Glutamatergic neuron (in vitro differentiated cells): ENCODE data around the gene FBLIM1. TPM values are rescaled to one million over a fixed set of nuclear protein-coding genes. Genes with fewer than 3 reads are reported as not detected.

ENCODE experiments used
- DNase-seq: peaks from one replicate; pipeline ENCODE4 v3.0.0; 2022
- H3K27ac Mint-ChIP-seq: one replicate; pipeline ENCODE4 v1.8.0; 2020; ENCODE audit warnings: mild to moderate bottlenecking, mixed read lengths, inconsistent platforms; ENCODE audit not compliant: unreplicated experiment
- H3K27me3 Mint-ChIP-seq: one replicate; pipeline ENCODE4 v1.8.0; 2020; ENCODE audit warnings: mild to moderate bottlenecking, moderate library complexity, mixed read lengths, inconsistent platforms; ENCODE audit not compliant: unreplicated experiment
- H3K36me3 Mint-ChIP-seq: one replicate; pipeline ENCODE4 v1.8.0; 2020; ENCODE audit warnings: mild to moderate bottlenecking, mixed read lengths, inconsistent platforms; ENCODE audit not compliant: unreplicated experiment
- H3K4me1 Mint-ChIP-seq: one replicate; pipeline ENCODE4 v1.8.0; 2020; ENCODE audit warnings: mild to moderate bottlenecking, low read depth, mixed read lengths, inconsistent platforms; ENCODE audit not compliant: unreplicated experiment
- H3K4me3 Mint-ChIP-seq: one replicate; pipeline ENCODE4 v1.8.0; 2020; ENCODE audit warnings: mild to moderate bottlenecking, mixed read lengths, inconsistent platforms; ENCODE audit not compliant: unreplicated experiment
- H3K9me3 Mint-ChIP-seq: one replicate; pipeline ENCODE4 v1.8.0; 2020; ENCODE audit warnings: mild to moderate bottlenecking, moderate library complexity, mixed read lengths, inconsistent platforms; ENCODE audit not compliant: unreplicated experiment
- total RNA-seq: library from RNA; stranded (reverse); fragmentation: NEBNext Ultra II Directional; extraction: Animal tissue kit (Norgen Biotek cat#: 25700); gene quantifications from one replicate; pipeline ENCODE4 v1.2.1, GENCODE V29; 2021; ENCODE audit not compliant: unreplicated experiment
- TF ChIP-seq, protein P1 (sequence below): fragments of 200-600 bp; sonication (generic); IDR thresholded peaks from one replicate; pipeline ENCODE4 v1.5.0; 2021; ENCODE audit not compliant: partially characterized antibody, unreplicated experiment

Gene FBLIM1
- total RNA-seq, 1 donor from 2014 or later: 29.9 TPM

GRCh38 chr1:15762546-15762945, 4.0 kb downstream of the FBLIM1 start:
- Mint-ChIP-seq H3K27ac (peak overlapping the region; percentile 28), H3K36me3 (no peaks in the 10 kb centered on the region), H3K4me1 (peaks cover 19% of the 10 kb centered on the region), H3K4me3 (peak overlapping the region; percentile 32), H3K9me3 (peaks cover 8% of the 10 kb centered on the region), H3K27me3 (peaks cover 9% of the 10 kb centered on the region)
- no peak for DNase-seq
- TF ChIP-seq, protein P1, sequence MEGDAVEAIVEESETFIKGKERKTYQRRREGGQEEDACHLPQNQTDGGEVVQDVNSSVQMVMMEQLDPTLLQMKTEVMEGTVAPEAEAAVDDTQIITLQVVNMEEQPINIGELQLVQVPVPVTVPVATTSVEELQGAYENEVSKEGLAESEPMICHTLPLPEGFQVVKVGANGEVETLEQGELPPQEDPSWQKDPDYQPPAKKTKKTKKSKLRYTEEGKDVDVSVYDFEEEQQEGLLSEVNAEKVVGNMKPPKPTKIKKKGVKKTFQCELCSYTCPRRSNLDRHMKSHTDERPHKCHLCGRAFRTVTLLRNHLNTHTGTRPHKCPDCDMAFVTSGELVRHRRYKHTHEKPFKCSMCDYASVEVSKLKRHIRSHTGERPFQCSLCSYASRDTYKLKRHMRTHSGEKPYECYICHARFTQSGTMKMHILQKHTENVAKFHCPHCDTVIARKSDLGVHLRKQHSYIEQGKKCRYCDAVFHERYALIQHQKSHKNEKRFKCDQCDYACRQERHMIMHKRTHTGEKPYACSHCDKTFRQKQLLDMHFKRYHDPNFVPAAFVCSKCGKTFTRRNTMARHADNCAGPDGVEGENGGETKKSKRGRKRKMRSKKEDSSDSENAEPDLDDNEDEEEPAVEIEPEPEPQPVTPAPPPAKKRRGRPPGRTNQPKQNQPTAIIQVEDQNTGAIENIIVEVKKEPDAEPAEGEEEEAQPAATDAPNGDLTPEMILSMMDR: no peak

DNA sequence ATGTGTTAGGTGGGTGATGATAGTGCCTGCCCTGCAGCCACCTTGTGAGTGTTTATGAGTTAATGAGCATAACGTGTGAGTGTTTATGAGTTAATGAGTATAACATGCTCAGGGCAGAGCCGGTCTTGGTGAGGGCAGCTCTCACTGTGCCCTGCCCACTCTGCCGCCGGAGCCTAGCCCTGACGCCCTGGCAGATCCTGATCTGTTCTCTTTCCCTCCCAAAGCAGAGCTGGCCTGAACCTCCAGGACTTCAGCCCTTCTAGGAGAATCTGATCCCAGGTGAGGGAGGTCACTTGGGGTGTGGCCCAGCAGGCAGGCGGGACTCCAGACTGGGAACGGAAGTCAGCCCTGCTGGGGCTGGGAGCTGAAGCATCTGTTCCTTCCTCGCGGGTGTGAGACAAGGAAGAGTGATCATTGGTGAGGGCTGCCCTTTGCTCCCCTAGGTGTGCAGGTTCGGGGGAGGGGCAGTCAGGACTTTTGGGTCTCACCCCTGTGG, 5.7 kb downstream of the FBLIM1 start:
- peaks cover 8% of the 10 kb centered on the region for H3K9me3 Mint-ChIP-seq
- no peaks in the 10 kb centered on the region for H3K36me3 Mint-ChIP-seq
- H3K4me1 Mint-ChIP-seq: peaks cover 19% of the 10 kb centered on the region
- no peak overlapping the region for H3K27ac Mint-ChIP-seq
- no peak overlapping the region for H3K4me3 Mint-ChIP-seq
- no peak for DNase-seq
- H3K27me3 Mint-ChIP-seq: peaks cover 9% of the 10 kb centered on the region
- TF ChIP-seq, protein P1: no peak

DNA sequence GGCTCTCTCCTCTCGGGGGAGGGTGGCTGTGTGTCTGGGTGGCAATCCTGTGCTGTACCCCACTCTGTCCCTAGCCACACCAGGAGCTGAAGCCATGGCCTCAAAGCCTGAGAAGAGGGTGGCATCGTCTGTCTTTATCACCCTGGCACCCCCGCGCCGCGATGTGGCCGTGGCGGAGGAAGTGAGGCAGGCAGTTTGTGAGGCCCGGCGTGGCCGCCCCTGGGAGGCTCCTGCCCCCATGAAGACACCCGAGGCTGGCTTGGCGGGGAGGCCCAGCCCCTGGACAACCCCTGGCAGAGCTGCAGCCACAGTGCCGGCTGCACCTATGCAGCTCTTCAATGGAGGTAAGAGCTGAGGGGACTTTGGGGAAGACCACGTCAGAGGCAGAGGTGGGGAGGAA, 6.3 kb downstream of the FBLIM1 start:
- no peaks in the 10 kb centered on the region for H3K36me3 Mint-ChIP-seq
- H3K27ac Mint-ChIP-seq: peak overlapping the region; percentile 70

DNA sequence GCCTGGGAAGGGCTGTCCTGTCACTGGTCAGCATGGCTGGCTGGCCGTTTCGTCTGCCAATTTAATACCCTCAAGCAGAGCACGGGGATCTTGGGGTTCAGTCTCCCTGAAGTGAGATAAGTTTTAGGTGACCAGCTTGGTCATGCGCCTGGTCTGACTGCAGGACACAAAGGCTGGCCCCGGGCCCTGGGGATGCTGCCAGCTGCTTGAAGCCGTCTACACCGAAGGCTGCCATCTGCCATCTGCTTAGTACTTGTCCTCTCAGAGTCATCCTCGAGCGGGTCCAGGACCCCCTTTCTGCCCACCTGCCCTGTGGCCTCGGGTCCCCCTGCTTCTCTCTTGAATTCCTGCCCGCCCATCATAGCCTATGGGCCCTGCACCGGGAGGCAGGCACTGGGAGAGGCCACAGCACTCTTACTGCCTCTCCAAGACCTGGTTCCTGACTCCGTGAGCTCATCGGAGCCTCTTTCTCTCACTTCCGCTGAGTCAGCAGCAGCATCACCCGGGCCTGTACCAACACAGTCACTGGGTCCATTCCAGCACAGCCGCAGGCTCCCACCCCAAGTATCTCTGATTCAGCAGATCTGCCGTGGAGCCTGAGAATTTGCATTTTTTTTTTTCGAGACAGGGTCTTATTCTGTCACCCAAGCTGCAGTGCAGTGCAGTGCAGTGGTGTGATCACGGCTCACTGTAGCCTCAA, 7.0 kb downstream of the FBLIM1 start:
- H3K4me3 Mint-ChIP-seq: peak overlapping the region; percentile 23
- H3K27ac Mint-ChIP-seq: peak overlapping the region; percentile 70
- peaks cover 8% of the 10 kb centered on the region for H3K9me3 Mint-ChIP-seq

More for the DNA sequence above, 6.3 kb downstream of the FBLIM1 start:
- H3K4me3 Mint-ChIP-seq: no peak overlapping the region
- DNase-seq: no peak
- H3K4me1 Mint-ChIP-seq: peaks cover 19% of the 10 kb centered on the region
- TF ChIP-seq, protein P1: no peak
- peaks cover 8% of the 10 kb centered on the region for H3K9me3 Mint-ChIP-seq
- peaks cover 7% of the 10 kb centered on the region for H3K27me3 Mint-ChIP-seq

DNA sequence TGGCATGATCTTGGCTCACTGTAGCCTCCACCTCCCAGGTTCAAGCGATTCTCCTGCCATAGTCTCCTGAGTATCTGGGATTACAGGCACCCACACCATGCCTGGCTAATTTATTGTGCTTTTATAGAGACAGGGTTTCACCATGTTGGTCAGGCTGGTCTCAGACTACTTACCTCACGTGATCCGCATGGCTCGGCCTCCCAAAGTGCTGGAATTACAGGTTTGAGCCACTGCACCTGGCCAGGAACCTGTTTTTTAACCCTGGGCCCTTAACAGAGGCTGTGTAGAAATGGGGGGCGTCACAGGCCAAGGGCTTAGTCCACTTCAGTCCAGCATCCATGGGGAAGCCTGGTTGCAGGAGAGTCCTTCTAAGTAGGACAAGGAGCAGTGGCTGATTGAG, 9.3 kb downstream of the FBLIM1 start:
- DNase-seq: no peak
- H3K9me3 Mint-ChIP-seq: peaks cover 3% of the 10 kb centered on the region
- H3K27me3 Mint-ChIP-seq: peaks cover 5% of the 10 kb centered on the region
- no peak overlapping the region for H3K4me3 Mint-ChIP-seq
- H3K27ac Mint-ChIP-seq: no peak overlapping the region
- TF ChIP-seq, protein P1: no peak
- peaks cover 11% of the 10 kb centered on the region for H3K4me1 Mint-ChIP-seq
- no peaks in the 10 kb centered on the region for H3K36me3 Mint-ChIP-seq

More for the DNA sequence above, 7.0 kb downstream of the FBLIM1 start:
- DNase-seq: no peak
- Mint-ChIP-seq H3K4me1 (peaks cover 18% of the 10 kb centered on the region), H3K36me3 (no peaks in the 10 kb centered on the region), H3K27me3 (peaks cover 7% of the 10 kb centered on the region)
- TF ChIP-seq, protein P1: no peak
